M059J (cell line): ENCODE measurements around the gene DAPP1. TPM values are rescaled to one million over a fixed set of nuclear protein-coding genes. Genes with fewer than 3 reads are reported as not detected.
"Not testable (repeated sequence)": the region's sequence is repeated elsewhere in the genome, so short reads cannot be mapped to it uniquely, and the experiment has no call there.

Experiments
- DNase-seq: peaks from one replicate; pipeline ENCODE4 v3.0.0-alpha.2; 2012; ENCODE audit warnings: low read depth
- total RNA-seq: library from RNA; depleted of rRNA; stranded (reverse); fragments of >200 nt; shearing (Covaris generic); gene quantifications from 2 replicates; pipeline ENCODE4 v1.2.3, GENCODE V29; 2014; rRNA removed

DAPP1 gene, protein sequence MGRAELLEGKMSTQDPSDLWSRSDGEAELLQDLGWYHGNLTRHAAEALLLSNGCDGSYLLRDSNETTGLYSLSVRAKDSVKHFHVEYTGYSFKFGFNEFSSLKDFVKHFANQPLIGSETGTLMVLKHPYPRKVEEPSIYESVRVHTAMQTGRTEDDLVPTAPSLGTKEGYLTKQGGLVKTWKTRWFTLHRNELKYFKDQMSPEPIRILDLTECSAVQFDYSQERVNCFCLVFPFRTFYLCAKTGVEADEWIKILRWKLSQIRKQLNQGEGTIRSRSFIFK
- total RNA-seq = 0.49 and 0.76 TPM in 2 replicates

DNA sequence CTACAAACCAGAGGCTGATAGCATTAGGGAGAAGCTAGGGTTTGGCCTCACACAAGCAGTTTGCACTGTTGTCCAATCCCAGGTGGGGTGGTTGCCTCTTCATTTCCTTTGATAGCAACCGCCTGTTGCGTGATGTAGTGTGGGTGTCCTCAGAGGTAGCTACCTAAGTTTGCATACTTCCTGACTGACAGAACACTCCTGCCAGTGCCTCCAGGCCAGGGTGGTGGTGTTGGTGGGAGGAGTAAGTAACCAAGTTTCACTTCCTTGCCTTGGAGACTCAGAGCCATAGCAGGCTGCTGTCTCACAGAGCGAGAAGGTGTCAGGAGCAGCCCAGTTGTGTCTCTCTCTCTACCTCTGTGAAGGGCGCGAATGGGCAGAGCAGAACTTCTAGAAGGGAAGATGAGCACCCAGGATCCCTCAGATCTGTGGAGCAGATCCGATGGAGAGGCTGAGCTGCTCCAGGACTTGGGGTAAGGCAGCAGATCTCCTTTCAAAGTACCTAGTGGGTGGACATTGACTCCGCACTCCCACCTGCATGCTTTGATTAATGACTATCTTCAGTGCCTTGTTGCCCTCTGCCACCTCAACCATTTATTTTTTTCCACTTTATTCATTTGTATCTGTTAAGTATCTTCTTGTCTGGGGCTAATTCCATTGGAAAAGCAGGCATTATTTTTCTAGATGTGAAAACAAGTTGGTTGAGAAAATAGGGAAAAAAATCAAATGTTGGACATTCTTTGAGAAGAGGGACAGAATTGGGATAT is at the start of gene DAPP1:
TSS of gene DAPP1 (plus strand) at position 283 of the 764 bp plus-strand sequence. CDS start at position 370, 87 bp downstream.
- peak; percentile 26 for DNase-seq

DNA sequence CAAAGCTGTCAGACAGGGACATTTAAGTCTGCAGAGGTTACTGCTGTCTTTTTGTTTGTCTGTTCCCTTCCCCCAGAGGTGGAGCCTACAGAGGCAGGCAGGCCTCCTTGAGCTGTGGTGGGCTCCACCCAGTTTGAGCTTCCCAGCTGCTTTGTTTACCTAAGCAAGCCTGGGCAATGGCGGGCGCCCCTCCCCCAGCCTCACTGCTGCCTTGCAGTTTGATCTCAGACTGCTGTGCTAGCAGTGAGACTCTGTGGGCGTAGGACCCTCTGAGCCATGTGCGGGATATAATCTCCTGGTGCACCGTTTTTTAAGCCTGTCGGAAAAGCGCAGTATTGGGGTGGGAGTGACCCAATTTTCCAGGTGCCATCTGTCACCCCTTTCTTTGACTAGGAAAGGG is 45.8 kb upstream of the DAPP1 start:
- DNase-seq = not testable (repeated sequence)

DNA sequence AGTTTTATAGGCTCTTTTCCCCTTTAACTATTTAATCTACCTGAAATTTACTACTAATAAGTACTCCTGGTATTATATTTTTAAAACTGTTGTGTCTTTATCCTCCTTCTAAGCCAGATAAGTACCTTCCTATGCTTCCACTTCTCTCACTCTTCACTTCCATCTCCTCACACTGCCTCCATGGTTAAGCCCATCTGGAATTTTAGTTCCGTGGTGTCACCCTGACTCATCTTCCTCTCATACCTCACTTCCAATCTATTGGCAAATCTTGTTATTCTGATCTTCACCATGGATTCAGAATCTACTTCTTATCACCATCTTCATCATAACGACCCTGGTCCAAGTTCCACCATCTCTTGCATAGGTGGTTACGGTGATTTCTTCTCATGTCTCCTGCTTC is 32.7 kb upstream of the DAPP1 start:
- no peak for DNase-seq

DNA sequence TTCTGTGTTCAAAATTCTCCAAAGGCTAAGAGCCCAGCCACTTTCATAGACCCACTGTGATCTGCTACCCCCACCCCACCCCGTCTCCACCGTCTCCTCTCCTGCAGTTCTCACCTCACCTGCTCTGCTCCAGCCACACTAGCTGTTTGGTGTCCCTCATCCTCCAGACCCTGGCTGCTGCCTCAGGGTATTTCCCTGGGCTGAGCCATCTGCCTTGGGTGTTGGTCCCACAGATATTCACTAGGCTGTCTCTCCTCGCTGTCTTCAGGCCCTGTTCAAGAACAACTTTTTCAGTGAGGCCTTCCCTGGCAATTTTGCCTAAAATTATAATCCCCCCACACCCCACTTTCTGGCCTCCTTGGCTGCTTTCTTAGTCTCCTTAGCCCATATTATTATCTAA is 31.8 kb upstream of the DAPP1 start:
- no peak for DNase-seq

DNA sequence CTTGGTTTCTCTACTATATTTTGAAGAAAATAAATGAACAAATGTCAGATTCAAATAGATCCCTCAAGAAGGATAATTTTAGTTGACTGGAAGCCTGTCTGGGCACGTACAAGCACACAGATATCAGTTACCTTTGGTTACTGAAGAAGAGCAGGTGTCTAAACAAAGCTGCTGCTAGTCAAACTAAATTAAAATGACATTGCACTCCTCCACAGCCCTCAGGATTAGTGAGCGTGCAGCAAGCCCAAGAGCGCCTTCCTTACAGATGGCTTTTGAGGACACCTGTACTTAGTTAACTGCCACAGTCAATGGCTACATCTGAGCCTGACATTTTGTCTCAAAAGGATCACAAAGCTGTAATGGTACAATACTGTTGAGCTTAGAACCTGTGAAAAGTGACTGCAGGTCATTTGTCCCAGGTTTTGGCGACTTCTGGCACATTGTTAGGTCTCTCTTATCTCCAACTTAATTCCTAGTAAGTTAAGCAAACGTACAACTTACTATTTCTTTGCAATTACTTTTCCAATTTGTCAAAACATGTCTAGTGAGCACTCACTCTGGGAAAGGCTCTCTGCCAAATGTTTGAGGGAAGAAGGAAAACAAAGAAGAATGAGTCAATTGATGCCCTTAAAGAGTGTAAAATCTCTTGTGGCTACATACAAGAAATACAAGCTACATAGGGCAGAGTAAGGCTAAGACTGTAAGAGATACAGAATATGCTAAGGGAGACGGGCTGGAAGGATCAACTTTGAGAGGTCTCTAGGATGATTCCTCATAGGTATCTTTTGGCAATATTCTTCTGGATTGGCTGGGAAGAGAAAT is 25.6 kb upstream of the DAPP1 start:
- peak; percentile 40 for DNase-seq

DNA sequence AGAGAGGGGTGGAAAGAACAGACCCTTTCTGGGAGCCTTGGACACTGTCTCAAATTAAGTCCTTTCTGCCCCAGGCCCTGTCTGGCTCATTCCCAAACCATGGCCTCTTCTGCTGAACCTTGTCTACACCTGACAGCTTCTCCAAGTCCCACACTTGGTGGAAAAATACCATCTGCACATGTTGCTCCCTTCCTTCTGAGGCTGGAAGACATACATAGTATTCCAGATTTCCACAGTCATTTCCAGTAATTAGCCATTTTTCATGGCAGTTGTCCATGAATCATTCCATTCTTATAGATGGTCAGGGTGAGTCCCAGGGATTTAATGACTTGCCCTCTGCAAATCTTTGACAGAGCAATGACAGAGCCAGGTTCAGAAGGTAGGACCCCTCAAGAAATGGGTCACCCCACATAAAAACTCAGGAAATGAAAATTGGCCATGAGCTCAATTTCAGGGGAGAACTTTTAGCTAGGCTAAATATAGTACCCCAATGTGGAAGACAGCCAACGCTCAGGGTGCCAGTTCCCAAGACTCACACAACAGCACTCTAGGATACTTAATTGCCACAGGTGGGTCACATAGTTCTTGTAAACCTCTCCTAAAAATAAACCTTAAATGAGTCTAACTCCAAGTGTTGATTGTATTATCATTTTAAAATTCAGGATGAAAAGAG is 16.2 kb upstream of the DAPP1 start:
- no peak for DNase-seq

DNA sequence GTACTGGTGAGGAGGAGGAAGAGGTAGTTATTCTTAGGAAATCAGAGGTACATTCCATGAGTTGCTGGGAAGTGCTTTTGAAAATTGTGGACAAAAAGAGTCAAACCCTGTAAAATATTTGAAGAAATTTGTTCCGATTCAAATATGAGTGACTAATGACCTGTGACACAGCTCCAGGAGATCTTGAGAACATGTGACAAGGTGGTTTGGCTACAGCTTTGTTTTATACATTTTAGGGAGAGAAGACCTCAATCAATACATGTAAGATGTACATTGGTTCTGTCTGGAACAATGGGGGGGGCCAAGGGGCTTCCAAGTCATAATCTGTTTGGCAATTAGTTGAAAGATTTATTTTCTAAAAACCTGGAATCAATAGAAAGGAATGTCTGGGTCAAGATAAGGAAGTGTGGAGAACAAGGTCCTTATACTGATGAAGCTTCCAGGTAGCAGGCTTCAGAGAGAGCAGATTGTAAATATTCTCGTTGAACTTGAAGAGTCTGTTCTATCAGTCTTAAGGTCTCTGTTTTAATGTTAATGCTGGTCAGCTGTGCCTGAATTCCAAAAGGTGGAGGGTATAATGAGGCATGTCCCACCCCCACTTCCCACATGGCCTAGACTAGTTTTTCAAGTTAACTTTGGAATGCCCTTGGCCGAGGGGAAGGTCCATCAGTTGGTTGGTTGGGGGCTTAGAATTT is 15.5 kb upstream of the DAPP1 start:
- DNase-seq = no peak

DNA sequence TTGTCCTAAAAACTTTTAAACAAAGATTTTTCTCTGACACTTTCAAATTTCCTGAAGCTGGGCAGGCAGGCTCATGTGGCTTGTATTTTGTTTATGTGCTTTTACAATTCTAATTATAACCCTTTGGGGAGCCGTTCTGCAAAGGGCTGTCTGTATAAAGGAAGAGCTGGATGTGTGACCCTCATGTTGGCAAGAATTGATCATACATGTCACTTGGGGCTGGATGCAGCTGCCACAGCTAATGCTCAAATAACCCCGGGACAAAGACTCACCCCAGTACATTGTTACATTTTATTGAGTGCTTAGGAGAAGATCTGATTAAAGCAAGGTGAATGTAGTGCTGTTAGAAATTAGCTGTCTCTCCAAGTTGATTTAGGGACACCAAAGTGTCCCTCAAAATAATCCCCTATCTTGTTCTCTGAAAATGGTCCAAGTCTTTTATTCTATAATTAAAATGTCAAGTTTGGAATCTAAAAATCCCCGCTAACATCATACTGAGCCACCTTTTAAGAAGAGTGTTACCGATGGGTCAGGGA is 13.0 kb upstream of the DAPP1 start:
- DNase-seq = no peak

DNA sequence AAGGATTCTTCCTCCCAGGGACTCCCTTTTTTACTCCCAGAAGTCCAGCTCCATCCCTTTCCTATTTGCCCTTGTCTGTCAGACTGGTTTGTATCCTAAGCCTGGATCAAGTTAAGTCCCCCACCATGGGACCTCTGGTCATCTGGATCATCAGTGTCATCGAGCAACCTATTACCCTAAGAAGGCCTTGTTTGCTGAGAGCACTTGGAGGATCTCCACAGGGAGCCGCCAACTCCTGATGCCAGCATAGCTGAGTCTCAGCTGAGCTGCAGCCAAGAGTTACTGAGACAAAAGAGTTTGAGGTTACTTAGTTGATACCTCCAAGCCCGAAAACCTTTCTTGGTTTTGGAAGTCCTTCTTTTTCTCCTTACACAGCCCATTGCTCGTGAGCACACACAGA is 10.1 kb upstream of the DAPP1 start:
- DNase-seq = no peak

DNA sequence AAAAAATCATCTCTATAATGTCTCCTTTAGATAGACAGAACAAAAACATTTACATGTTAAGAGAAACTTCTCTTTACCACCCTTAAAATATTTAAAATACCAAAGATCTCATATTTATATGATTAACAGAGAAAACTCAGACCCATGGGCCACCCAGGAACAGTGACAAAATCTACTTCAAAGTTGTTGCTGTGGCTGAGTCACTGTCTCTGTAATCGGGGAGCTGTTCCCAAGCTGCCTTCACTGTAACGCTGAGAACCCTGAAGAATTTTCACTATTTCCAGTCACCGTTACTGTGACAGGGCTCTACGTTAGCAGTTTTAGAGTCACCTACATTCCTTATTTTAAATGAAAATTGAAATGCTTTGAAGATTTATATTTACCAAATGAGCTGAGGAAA is 9.0 kb upstream of the DAPP1 start:
- DNase-seq = no peak

DNA sequence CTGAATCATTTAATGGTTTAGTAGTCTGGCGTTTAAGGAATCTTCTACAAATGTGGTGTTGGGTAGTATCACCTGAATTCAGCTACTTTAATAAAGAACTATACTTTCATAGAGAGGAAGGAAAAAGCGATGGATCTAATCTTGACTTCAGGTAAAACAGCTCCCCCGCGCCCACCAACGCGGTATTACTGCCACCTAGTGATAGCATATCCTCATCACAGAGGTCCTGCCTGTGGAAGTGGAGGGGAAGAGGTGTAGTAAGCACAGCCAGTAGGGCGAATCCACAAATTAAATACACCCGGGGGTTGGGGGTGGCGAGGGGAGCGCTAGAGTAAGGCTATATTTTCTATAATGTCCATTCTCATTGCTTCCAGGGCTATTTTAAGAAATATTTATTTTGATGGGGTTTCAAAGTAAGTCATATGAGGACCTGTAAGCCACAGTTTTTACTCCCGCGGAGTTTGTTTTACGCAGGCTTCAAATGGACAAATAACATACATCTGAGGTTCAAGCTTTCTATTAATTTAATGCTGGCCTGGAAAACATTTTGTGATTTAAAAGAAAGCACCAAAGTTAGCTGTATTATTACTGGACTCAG is 8.3 kb upstream of the DAPP1 start:
- peak; percentile 25 for DNase-seq

DNA sequence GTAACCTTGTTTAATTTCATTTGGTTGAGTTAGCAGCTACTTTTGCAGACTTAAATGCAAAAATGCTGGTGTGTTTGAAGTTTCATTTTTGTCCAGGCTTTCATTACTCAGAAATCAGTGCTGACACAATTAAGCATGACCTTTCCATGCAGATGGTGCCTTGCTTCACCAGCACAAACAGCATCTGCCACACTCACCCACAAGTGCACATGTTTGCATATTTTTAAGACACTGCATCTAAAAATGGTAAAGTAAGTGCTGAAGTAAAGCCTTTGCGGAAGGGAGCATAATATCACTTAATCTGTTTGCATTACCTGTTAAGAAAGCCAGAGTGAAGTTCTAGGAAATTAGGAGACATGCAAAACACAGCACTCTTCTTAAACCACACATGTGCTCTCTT is 7.3 kb upstream of the DAPP1 start:
- DNase-seq = no peak

DNA sequence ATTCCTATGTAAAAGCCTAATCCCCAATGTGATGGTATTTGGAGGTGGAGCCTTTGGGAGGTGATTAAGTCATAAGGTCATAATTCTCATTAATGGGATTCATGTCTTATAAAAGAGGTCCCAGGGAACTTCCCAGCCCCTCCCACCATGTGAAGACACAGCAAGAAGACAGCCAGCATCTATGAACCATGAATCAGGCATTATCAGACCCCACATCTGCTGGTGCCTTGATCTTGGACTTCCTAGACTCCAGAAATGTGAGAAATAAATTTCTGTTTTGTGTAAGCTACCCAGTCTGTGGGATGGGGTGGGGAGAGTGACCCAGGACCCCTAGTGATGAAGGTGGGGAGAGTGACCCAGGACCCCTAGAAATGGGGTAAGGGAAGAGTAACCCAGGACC is 6.1 kb upstream of the DAPP1 start:
- DNase-seq = no peak

DNA sequence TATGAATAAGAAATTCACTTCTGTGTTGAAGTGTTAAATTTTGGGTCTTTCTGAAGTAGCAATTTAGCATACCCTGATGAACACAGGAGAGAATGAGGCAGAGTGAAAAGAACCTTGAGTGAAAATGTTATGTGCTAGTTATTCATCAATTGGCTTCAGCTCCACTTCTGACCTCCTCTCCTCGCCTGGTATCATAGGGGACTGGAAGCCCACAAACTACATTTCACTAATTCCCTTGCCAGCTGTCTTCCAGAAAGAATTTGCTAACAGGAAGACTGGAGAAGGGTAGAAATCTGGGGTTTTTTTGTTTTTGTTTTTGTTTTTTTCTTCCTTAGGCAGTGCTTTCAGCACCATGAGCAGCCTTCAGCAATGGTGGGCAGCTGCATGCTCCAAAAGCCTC is 5.5 kb upstream of the DAPP1 start:
- no peak for DNase-seq

DNA sequence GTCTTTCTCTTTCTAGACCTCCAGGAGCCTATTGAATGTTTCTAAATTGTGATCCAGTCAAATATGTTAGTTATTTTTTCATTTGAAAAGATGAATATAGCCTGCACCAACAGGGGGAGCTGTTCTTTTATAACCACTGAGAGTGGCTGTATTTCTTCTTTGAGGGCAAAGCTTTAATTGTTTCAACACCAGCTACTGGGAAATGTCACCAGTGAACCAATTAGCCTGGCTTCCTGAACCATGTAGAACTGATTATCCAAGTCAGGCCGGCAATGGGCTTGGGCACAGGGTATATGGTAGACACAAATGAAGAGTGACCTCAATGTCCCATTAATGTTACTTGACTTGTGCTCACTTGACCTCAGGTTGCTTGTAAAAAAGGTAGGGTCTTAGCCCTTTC is 4.8 kb upstream of the DAPP1 start:
- DNase-seq = peak; percentile 12

DNA sequence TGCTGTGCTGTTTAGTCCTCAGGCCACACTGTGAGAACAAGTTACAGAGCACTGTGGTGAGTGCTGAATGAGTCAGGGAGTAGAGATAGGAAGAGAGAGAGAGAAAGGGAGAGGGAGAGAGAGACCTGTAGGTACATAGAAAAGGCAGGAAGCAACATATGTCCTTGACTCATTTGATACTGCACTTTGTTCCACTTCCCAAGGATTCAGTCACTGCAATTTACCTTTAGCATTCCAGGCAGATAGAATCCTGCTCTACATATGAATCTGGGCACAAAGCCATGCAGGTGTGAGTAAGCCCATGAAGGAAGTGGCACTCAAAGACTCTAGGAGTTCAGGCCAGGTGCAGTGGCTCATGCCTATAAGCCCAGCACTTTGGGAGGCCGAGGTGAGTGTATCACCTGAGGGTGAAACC is 1.0 kb upstream of the DAPP1 start:
- peak; percentile 40 for DNase-seq

DNA sequence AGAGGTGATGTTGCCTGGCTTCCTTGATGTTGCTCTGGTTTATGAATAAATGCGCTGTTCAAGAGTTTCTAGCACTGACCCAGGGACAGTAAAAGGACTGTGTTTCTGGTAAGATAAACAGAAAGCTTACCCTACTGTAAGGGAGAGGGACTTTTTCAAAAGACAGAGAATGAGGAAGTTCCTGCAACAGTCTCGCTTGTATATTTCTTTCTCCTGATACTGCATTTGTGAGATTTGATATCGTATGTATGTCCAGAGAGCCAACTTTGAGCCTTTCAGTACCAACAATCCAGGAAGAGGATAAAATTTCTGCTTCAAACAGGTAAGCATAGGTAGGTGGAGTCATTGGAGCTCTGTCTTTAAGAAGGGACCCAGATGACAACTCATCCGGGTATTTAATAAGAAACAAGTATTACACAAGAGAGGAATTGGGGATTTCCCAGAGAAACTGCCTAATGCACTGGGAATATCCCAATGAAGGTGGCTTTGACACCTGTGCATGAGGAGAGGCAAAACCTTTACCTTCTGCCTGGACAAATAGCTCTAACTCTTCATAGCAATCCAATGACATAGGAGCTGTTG is 773 bp downstream of the DAPP1 start:
- DNase-seq = no peak

DNA sequence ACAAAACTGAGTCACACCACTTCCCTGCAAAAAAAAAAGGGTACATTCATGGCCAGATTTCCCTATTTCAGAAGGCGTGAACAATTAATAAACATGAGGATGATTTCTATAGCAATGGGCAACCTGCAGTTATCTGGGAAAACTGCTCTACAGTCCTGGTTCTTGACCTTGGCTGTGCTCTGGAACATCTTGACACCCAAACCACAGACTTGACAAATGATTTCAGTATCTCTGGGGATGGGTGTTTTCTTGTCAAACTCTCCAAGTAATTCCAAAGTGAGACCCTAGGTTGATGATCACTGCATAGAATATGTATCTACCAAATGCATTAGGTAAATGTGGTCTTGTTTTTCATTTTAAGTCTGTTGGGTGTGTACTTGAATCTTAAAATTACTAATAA is 2.0 kb downstream of the DAPP1 start:
- no peak for DNase-seq

DNA sequence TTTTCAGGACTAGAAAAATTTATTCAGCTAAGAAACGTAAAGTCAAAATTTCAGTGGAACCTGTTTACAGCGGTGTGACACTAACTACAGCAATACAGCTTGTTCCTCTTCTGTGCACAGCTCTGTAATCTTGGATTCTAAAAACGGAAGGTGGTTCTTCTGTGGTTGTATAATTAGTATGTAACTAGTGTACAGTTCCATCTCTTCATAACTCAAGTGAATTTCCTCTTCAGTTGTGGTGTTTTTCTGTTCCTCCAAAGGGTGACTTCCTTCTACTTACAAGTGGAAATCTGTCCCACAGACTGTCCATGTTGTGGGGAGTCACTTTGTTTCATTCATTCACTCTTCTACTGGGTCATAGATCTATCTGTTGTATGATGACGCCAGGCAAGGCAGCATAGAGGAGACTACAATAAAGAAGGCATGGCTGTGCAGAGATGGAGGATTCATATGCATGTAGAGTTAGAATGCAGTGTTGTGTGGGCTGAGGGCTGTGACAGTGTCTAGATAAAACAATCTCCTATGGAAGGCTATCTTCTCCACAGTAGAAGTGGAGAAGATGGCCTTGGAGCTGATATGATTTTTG is 5.4 kb downstream of the DAPP1 start:
- DNase-seq = no peak

DNA sequence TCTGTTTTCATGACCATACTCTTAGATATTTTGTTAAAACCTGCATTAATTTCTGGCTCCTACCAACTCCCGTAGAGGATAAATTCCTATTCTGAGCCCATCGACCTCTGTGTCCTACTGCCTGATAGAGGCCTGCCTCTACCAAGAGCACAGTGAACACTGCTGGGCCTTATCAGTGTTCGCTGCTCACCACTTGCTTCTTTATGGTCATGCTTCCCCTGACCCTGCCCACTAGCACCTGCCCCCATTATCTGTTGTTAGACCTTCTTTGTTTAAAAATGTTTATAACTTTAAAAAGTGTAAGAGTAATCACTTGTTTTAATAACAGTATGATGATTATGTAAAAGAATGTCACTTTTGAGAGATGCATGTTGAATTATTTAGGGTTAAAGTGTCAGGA is 6.1 kb downstream of the DAPP1 start:
- DNase-seq = no peak
